ENCODE results near the gene HOXD1.

Gene HOXD1

DNA sequence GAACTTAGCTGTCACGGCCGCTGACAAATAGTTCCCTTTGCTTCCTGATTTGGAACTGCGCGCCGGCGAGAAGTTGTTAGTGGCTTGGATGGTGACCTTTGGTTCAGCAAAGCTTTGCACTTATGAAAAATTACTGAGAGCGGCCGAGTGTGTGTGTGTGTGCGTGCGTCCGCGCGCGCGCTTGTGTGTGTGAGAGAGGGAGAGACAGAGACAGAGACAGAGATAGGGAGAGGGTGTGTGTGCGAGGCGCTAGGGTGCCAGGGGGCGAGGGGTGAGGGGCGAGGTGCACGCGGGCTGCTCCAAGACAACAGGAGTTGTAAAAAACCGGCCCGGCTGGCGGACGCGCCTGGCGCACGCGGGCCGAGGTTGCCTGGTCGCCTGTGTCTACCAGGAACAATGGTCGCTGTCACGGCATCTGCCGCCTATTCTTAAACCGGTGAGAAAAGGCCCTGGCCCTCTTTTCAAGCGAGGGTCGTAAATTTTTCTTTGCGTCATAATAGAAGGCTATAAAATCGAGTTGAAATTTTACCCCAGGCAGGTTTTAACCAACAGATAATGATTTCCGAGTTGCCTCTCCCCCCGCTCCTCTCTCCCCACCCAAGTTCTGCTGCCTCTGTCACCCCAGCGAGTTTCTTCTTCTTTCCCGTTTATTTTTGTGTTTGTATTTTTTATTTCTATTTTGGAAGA lies 30.8 kb upstream of the HOXD1 start:
- TF ChIP-seq, protein P1, sequence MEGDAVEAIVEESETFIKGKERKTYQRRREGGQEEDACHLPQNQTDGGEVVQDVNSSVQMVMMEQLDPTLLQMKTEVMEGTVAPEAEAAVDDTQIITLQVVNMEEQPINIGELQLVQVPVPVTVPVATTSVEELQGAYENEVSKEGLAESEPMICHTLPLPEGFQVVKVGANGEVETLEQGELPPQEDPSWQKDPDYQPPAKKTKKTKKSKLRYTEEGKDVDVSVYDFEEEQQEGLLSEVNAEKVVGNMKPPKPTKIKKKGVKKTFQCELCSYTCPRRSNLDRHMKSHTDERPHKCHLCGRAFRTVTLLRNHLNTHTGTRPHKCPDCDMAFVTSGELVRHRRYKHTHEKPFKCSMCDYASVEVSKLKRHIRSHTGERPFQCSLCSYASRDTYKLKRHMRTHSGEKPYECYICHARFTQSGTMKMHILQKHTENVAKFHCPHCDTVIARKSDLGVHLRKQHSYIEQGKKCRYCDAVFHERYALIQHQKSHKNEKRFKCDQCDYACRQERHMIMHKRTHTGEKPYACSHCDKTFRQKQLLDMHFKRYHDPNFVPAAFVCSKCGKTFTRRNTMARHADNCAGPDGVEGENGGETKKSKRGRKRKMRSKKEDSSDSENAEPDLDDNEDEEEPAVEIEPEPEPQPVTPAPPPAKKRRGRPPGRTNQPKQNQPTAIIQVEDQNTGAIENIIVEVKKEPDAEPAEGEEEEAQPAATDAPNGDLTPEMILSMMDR (conservative IDR thresholded peaks at IDR 0.05; ENCODE audit: low read depth) = no peak
- ChIA-PET CTCF (interaction anchor here (0.7 to 1.2 kb wide), 2 partner anchors 17 to 47 kb away, joined by 3 to 6 read pairs; no protein-coding TSS in a partner anchor), POLR2A (ENCODE audit: low non-redundant PET) (interaction anchor here (0.7 kb wide), 1 partner anchor 12 kb away, joined by 8 read pairs; no protein-coding TSS in a partner anchor)
- no peak for DNase-seq (ENCODE audit: low spot score)
- H3K27ac ChIP-seq = no peak overlapping the region

DNA sequence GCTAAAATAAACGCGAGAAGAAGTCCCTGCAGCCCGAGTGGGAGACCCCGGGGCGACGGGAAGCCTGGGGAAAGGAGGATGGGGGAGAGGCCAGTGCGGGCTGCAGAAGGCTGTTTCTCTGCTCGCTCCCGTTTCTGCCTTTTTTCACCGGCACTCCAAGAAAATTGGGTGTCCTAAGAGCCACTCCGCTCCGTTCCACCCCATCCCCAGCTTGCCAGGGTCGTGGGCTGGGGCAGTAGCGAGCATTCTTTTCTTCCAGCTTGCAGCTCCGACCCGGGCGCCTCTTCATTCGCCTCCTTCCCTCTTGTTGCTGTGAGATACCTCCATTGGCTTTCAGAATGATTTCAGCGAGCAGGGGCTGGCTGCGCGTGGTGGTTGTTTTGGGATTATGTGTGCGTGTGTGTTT lies 30.3 kb upstream of the HOXD1 start:
- POLR2A ChIA-PET (ENCODE audit: low non-redundant PET) = interaction anchor here (0.7 kb wide), 1 partner anchor 11 kb away, joined by 8 read pairs; no protein-coding TSS in a partner anchor
- H3K27ac ChIP-seq = no peak overlapping the region

GRCh38 chr2:176158855-176159662 lies 29.4 kb upstream of the HOXD1 start:
- TF ChIP-seq, protein P1 (conservative IDR thresholded peaks at IDR 0.05; ENCODE audit: low read depth) = no peak
- ChIA-PET CTCF (interaction anchor here (1.2 kb wide), 1 partner anchor 18 kb away, joined by 3 read pairs; no protein-coding TSS in a partner anchor), POLR2A (ENCODE audit: low non-redundant PET) (no interaction called here)
- no peak for DNase-seq (ENCODE audit: low spot score)
- no peak overlapping the region for H3K27ac ChIP-seq

More for the DNA sequence above, 30.3 kb upstream of the HOXD1 start:
- no peak for DNase-seq (ENCODE audit: low spot score)
- TF ChIP-seq, protein P1 (conservative IDR thresholded peaks at IDR 0.05; ENCODE audit: low read depth) = no peak
- CTCF ChIA-PET = interaction anchor here (0.7 to 1.2 kb wide), 2 partner anchors 17 to 47 kb away, joined by 3 to 6 read pairs; no protein-coding TSS in a partner anchor

GRCh38 chr2:176159663-176160250 lies 28.7 kb upstream of the HOXD1 start:
- no peak overlapping the region for H3K27ac ChIP-seq
- TF ChIP-seq, protein P1 (conservative IDR thresholded peaks at IDR 0.05; ENCODE audit: low read depth) = no peak
- POLR2A ChIA-PET (ENCODE audit: low non-redundant PET) = no interaction called here
- CTCF ChIA-PET = no interaction called here
- DNase-seq (ENCODE audit: low spot score) = no peak

DNA sequence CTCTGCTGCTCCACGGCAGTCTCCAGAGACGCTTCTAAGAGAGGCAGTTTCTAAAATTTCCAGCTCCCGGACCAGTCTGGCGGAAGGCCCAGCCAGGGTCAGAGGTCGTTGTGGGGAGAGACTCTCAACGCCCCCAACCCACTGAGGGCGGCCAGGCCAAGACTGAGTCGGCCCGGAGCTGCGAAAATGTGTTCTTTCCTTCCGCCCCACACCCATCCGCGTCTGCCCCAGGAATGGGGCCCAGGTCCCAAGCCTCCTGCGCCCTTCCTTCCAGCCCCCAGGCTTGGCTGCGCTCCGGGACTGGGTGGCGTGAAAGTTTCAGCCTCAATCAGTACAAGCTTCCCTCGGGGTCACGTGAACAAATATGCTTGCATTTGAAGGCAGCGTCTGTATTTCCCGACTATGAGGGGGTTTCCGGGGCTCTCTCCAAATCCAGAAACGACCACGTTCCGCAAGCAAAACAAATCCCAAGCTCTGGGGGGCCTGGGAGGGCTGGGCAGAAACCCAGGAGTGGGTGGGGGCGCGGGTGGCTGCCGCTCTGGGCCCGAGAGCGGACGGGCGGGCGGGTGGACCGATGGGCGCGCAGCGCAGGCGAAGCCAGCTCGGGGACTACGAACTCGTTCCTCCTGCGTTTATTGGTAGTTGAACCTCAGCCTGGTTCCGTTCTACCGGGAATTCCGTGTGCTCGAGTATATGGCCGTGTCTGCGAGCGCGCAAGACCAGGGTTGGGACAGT lies 28.1 kb upstream of the HOXD1 start:
- ChIA-PET POLR2A (ENCODE audit: low non-redundant PET) (no interaction called here), CTCF (interaction anchor here (0.6 to 2.2 kb wide), 2 partner anchors 20 to 525 kb away, joined by 3 to 10 read pairs; no protein-coding TSS in a partner anchor)
- TF ChIP-seq, protein P1 (conservative IDR thresholded peaks at IDR 0.05; ENCODE audit: low read depth) = no peak
- no peak overlapping the region for H3K27ac ChIP-seq
- no peak for DNase-seq (ENCODE audit: low spot score)

All from RWPE1 (cell line).